GM21576 (cell line): ENCODE data around the gene SIGLEC9.

ENCODE experiments used
- ATAC-seq: cut with Tn5 transposase; IDR thresholded peaks from one replicate; pipeline ENCODE4 v1.9.1; 2021; ENCODE audit warnings: mild to moderate bottlenecking, moderate library complexity; ENCODE audit not compliant: unreplicated experiment

SIGLEC9 gene

GRCh38 chr19:51096473-51097165 lies 28.1 kb upstream of the SIGLEC9 start:
- no peak for ATAC-seq

GRCh38 chr19:51097166-51097738 lies 27.5 kb upstream of the SIGLEC9 start:
- no peak for ATAC-seq

- ATAC-seq, result no peak
These were observed 26.9 kb upstream of the SIGLEC9 start for GRCh38 chr19:51097796-51098195.

GRCh38 chr19:51098365-51099046 lies 26.2 kb upstream of the SIGLEC9 start:
- ATAC-seq, result no peak

- no peak for ATAC-seq
These were observed 25.7 kb upstream of the SIGLEC9 start for GRCh38 chr19:51099047-51099382.

- ATAC-seq, result no peak
These were observed 24.1 kb upstream of the SIGLEC9 start for GRCh38 chr19:51100601-51101000.

- no peak for ATAC-seq
These were observed 23.4 kb upstream of the SIGLEC9 start for GRCh38 chr19:51101171-51101865.

- ATAC-seq, result no peak
These were observed 21.7 kb upstream of the SIGLEC9 start for GRCh38 chr19:51102991-51103390.

- ATAC-seq, result no peak
These were observed 20.8 kb upstream of the SIGLEC9 start for GRCh38 chr19:51103926-51104341.

- no peak for ATAC-seq
These were observed 17.2 kb upstream of the SIGLEC9 start for GRCh38 chr19:51107406-51108065.

GRCh38 chr19:51108066-51108804 lies 16.5 kb upstream of the SIGLEC9 start, which contains the start of gene CTU1:
Gene CTU1 (minus strand): TSS chr19:51108409. CDS start chr19:51104569, 3,840 bp downstream.
- ATAC-seq, result peak; percentile 92

- peak; percentile 23 for ATAC-seq
These were observed 15.9 kb upstream of the SIGLEC9 start for GRCh38 chr19:51108805-51109146.

- ATAC-seq, result no peak
These were observed 14.1 kb upstream of the SIGLEC9 start for GRCh38 chr19:51110666-51110971.

- ATAC-seq, result no peak
These were observed 13.1 kb upstream of the SIGLEC9 start for GRCh38 chr19:51111606-51112005.

- no peak for ATAC-seq
These were observed 10.5 kb upstream of the SIGLEC9 start for GRCh38 chr19:51114087-51114729.

GRCh38 chr19:51116736-51117286 lies 7.9 kb upstream of the SIGLEC9 start:
- no peak for ATAC-seq

- ATAC-seq, result no peak
These were observed 5.6 kb upstream of the SIGLEC9 start for GRCh38 chr19:51119101-51119500.

GRCh38 chr19:51119611-51120010 lies 5.1 kb upstream of the SIGLEC9 start:
- no peak for ATAC-seq

- no peak for ATAC-seq
These were observed 4.5 kb upstream of the SIGLEC9 start for GRCh38 chr19:51120160-51120559.

GRCh38 chr19:51121257-51121656 lies 3.4 kb upstream of the SIGLEC9 start:
- ATAC-seq, result no peak
